C4-2B (cell line): ENCODE measurements around the gene CDYL.

Experiments used
- CTCF ChIP-seq: fragments of 450-650 bp; conservative IDR thresholded peaks from 2 replicates; pipeline ENCODE4 v1.5.1; 2017; ENCODE audit warnings: mild to moderate bottlenecking
- ZFX ChIP-seq: fragments of 450-650 bp; IDR thresholded peaks from 2 replicates; pipeline ENCODE4 v1.6.1; 2017

DNA sequence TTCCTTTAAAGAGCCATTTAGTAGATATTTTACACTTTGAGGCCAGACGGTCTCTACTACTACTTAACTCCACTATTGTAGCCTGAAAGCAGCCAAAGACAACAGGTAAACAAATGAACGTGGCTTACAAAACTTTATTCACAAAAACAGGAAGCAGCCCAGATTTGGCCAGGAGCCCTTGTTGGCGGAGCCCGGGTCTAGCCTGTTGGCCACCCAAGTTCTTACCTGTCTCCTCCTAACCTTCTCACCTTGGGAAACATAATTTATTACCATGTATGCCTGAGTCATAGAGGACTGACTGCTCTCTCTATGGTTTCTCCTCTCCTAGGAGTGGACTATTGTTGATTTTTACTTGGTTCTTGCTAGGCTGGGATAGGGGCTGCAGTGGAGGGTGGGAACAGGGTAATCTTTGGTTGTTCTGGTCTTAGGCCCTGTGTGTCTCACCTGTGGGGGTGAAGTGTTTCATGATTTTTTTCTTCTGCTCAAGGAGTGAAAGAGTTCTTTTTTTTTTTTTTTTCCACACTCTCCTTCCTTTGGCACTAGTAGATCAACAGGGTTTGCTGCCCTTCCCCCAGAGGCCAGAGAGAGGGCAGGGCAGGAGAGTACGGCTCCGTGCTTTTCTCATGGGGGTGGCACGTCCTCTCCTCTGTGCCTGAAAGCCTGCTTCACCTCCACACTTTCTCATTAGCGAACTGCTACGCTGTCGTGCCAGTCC lies 137.7 kb downstream of the CDYL start:
- no peak for TF ChIP-seq CTCF
- TF ChIP-seq ZFX = no peak
